ENCODE results near the gene NUP85.
A peak's percentile ranks its signal among the peaks of the same experiment; 100 is the strongest.
"Not testable (repeated sequence)": the region's sequence is repeated elsewhere in the genome, so short reads cannot be mapped to it uniquely, and the experiment has no call there.

NUP85 gene

GRCh38 chr17:75199886-75200618 is 5.4 kb upstream of the NUP85 start:
- FAIRE-seq (no peak), DNase-seq (ENCODE audit: low spot score) (no peak)

- DNase-seq (ENCODE audit: low spot score) (no peak), FAIRE-seq (no peak)
These were observed 299 bp downstream of the NUP85 start for GRCh38 chr17:75205793-75206163.

GRCh38 chr17:75207050-75207407 is 1.6 kb downstream of the NUP85 start:
- DNase-seq (ENCODE audit: low spot score); FAIRE-seq: not testable (repeated sequence)

GRCh38 chr17:75207760-75208159 is 2.3 kb downstream of the NUP85 start:
- DNase-seq (ENCODE audit: low spot score) (no peak), FAIRE-seq (no peak)

GRCh38 chr17:75208161-75208560 is 2.7 kb downstream of the NUP85 start:
- FAIRE-seq (no peak), DNase-seq (ENCODE audit: low spot score) (no peak)

- FAIRE-seq (no peak), DNase-seq (ENCODE audit: low spot score) (no peak)
These were observed 3.6 kb downstream of the NUP85 start for GRCh38 chr17:75209061-75209460.

- FAIRE-seq (no peak), DNase-seq (ENCODE audit: low spot score) (no peak)
These were observed 12.7 kb downstream of the NUP85 start for GRCh38 chr17:75218131-75218530.

GRCh38 chr17:75219815-75220214 is 14.3 kb downstream of the NUP85 start:
- no peak for FAIRE-seq

GRCh38 chr17:75225016-75225415 is 19.5 kb downstream of the NUP85 start:
- FAIRE-seq (no peak), DNase-seq (ENCODE audit: low spot score) (no peak)

More at GRCh38 chr17:75219815-75220214, 14.3 kb downstream of the NUP85 start:
- no peak for DNase-seq (ENCODE audit: low spot score)

- DNase-seq (ENCODE audit: low spot score) (no peak), FAIRE-seq (no peak)
These were observed 22.2 kb downstream of the NUP85 start for GRCh38 chr17:75227729-75228128.

- DNase-seq (ENCODE audit: low spot score) (no peak), FAIRE-seq (no peak)
These were observed 22.8 kb downstream of the NUP85 start for GRCh38 chr17:75228305-75228704.

GRCh38 chr17:75228847-75229246 is 23.4 kb downstream of the NUP85 start:
- FAIRE-seq: no peak
- DNase-seq (ENCODE audit: low spot score): no peak

GRCh38 chr17:75231071-75231470 is 25.6 kb downstream of the NUP85 start:
- FAIRE-seq: no peak

GRCh38 chr17:75231741-75232464 is 26.4 kb downstream of the NUP85 start:
- DNase-seq (ENCODE audit: low spot score): no peak
- FAIRE-seq: no peak

More at GRCh38 chr17:75231071-75231470, 25.6 kb downstream of the NUP85 start:
- DNase-seq (ENCODE audit: low spot score): no peak

GRCh38 chr17:75232786-75233185 is 27.3 kb downstream of the NUP85 start:
- FAIRE-seq: no peak
- DNase-seq (ENCODE audit: low spot score): no peak

GRCh38 chr17:75237100-75238014 is 31.9 kb downstream of the NUP85 start:
- FAIRE-seq: no peak
- no peak for DNase-seq (ENCODE audit: low spot score)

GRCh38 chr17:75238020-75238580 is 32.6 kb downstream of the NUP85 start:
- DNase-seq (ENCODE audit: low spot score): no peak
- FAIRE-seq: no peak

GRCh38 chr17:75238684-75239191 is 33.3 kb downstream of the NUP85 start:
- DNase-seq (ENCODE audit: low spot score) (peak; percentile 65), FAIRE-seq (no peak)

GRCh38 chr17:75239214-75239613 is 33.7 kb downstream of the NUP85 start:
- DNase-seq (ENCODE audit: low spot score) (no peak), FAIRE-seq (no peak)

- no peak for FAIRE-seq
- DNase-seq (ENCODE audit: low spot score): no peak
These were observed 34.4 kb downstream of the NUP85 start for GRCh38 chr17:75239778-75240393.

Data from RCC 7860 (cell line).